ENCODE measurements around the gene ATP8B4. TPM values are rescaled to one million over a fixed set of nuclear protein-coding genes. Genes with fewer than 3 reads are reported as not detected.

The ATP8B4 gene
- total and polyA plus RNA-seq, 10 of the 15 experiments (the other 5 are each of a cell fraction or from before 2014, with no cell fraction given): 0.02 to 0.94 (median 0.19) TPM

- peak; percentile 45 for TF ChIP-seq CUX1 (IDR thresholded peaks at IDR 0.05; ENCODE audit: insufficient replicate concordance, low read depth, low read length)
- TF ChIP-seq IRF4 (IDR thresholded peaks at IDR 0.05; ENCODE audit: low read depth, low read length): 0 out of 2 replicates have a peak, but pooled peaks have one; percentile 44
- no peak for TF ChIP-seq ESRRA (IDR thresholded peaks at IDR 0.05; ENCODE audit: low read length)
- TF ChIP-seq BCL3 (IDR thresholded peaks at IDR 0.05; ENCODE audit: borderline replicate concordance, insufficient read depth, low read depth, low read length, poor library complexity, severe bottlenecking): no peak
- peak; percentile 83; the same call in 1 of the 2 replicates for TF ChIP-seq FOXK2 (IDR thresholded peaks at IDR 0.05)
- TF ChIP-seq CTCF (IDR thresholded peaks at IDR 0.05 in 2 of 3, conservative IDR thresholded peaks at IDR 0.05 in 1 of 3; ENCODE audit: control insufficient read depth in 2 of 3, extremely low read depth in 1 of 3, insufficient read depth in 1 of 3, low read depth in 3 of 3, low read length in 3 of 3): peak; percentile 71 to 80 (median 79)
- TF ChIP-seq BCLAF1 (IDR thresholded peaks at IDR 0.05): no peak
- peak; percentile 36 for TF ChIP-seq IKZF1 (conservative IDR thresholded peaks at IDR 0.05)
- no peak for TF ChIP-seq NFXL1 (IDR thresholded peaks at IDR 0.05; ENCODE audit: borderline replicate concordance)
- TF ChIP-seq FOS (IDR thresholded peaks at IDR 0.05; ENCODE audit: borderline replicate concordance, extremely low read depth, insufficient read length): no peak
- TF ChIP-seq HDGF (IDR thresholded peaks at IDR 0.05): peak; percentile 75; the same call in 1 of the 2 replicates
- TF ChIP-seq PBX3 (IDR thresholded peaks at IDR 0.05; ENCODE audit: insufficient replicate concordance, low read depth, low read length): peak; percentile 68
- peak; percentile 36; the same call in 1 of the 2 replicates for TF ChIP-seq PKNOX1 (IDR thresholded peaks at IDR 0.05)
These were observed 115.2 kb downstream of the ATP8B4 start (continued) for GRCh38 chr15:50003786-50004334.

All from GM12878 (cell line).